Endodermal cell (in vitro differentiated cells): ENCODE measurements around the gene PRLHR. TPM values are rescaled to one million over a fixed set of nuclear protein-coding genes. Genes with fewer than 3 reads are reported as not detected.

ENCODE experiments used
- DNase-seq: peaks from one replicate; pipeline ENCODE4 v3.0.0-alpha.2; 2017
- H3K27ac ChIP-seq: 2 replicates; pipeline ENCODE4 v1.5.1; 2013; ENCODE audit warnings: mild to moderate bottlenecking, low read depth, low read length, moderate library complexity
- H3K27me3 ChIP-seq: 2 replicates; pipeline ENCODE4 v1.6.1; 2013; ENCODE audit warnings: mild to moderate bottlenecking, low read length, moderate library complexity; ENCODE audit not compliant: insufficient read depth, control insufficient read depth, poor library complexity, severe bottlenecking
- H3K36me3 ChIP-seq: 2 replicates; pipeline ENCODE4 v1.7.0; 2013; ENCODE audit warnings: mild to moderate bottlenecking, low read length, moderate library complexity; ENCODE audit not compliant: control insufficient read depth, insufficient read depth
- H3K4me1 ChIP-seq: one replicate; pipeline ENCODE4 v1.7.0; 2013; ENCODE audit warnings: low read length; ENCODE audit not compliant: control insufficient read depth, insufficient read depth
- H3K4me3 ChIP-seq: 2 replicates; pipeline ENCODE4 v1.5.1; 2013; ENCODE audit warnings: mild to moderate bottlenecking, low read length, moderate library complexity
- H3K9ac ChIP-seq: 2 replicates; pipeline ENCODE4 v1.6.1; 2013; ENCODE audit warnings: mild to moderate bottlenecking, low read length, moderate library complexity; ENCODE audit not compliant: poor library complexity, severe bottlenecking; ENCODE audit errors: extremely low read depth
- H3K9me3 ChIP-seq: 2 replicates; pipeline ENCODE4 v1.6.1; 2013; ENCODE audit warnings: mild to moderate bottlenecking, low read length, moderate library complexity; ENCODE audit not compliant: control insufficient read depth
- H3K27ac Mint-ChIP-seq: 2 replicates; pipeline ENCODE4 v1.8.0; 2020; ENCODE audit warnings: mixed read lengths
- H3K27me3 Mint-ChIP-seq: 2 replicates; pipeline ENCODE4 v1.8.0; 2021; ENCODE audit warnings: mild to moderate bottlenecking, mixed read lengths; ENCODE audit not compliant: insufficient read depth
- H3K36me3 Mint-ChIP-seq: 2 replicates; pipeline ENCODE4 v1.8.0; 2020; ENCODE audit warnings: low read depth, mixed read lengths
- H3K4me1 Mint-ChIP-seq: 2 replicates; pipeline ENCODE4 v1.8.0; 2020; ENCODE audit warnings: mixed read lengths
- H3K4me3 Mint-ChIP-seq: 2 replicates; pipeline ENCODE4 v1.8.0; 2020; ENCODE audit warnings: mild to moderate bottlenecking, moderate library complexity, mixed read lengths
- H3K9me3 Mint-ChIP-seq: 2 replicates; pipeline ENCODE4 v1.8.0; 2020; ENCODE audit warnings: mild to moderate bottlenecking, mixed read lengths
- CTCF ChIP-seq: fragments of 200-600 bp; sonication (generic); conservative IDR thresholded peaks from 2 replicates; pipeline ENCODE4 v1.5.0; 2021; ENCODE audit warnings: antibody characterized with exemption, mild to moderate bottlenecking
- WGBS, 2 experiments: methylation state at CpG; one replicate each; pipeline versions ENCODE4 v1.1.5 to v1.1.7; 2013; ENCODE audit warnings: missing lambda C conversion rate in 2 of 2, mixed read lengths in 1 of 2; ENCODE audit not compliant: insufficient coverage in 1 of 2, insufficient read length in 1 of 2; 5-methylcytosine and 5-hydroxymethylcytosine counted together
- total RNA-seq, 2 donors: library from RNA; stranded (reverse); fragmentation: NEBNext Ultra II Directional in 1 of 2; extraction: Animal tissue kit (Norgen Biotek cat#: 25700) in 1 of 2; gene quantifications; 2 replicates in 1 of 2; 3 replicates in 1 of 2; pipeline ENCODE4 v1.2.1, GENCODE V29; 2021

PRLHR gene
- total RNA-seq, 2 donors from 2014 or later: not detected

DNA sequence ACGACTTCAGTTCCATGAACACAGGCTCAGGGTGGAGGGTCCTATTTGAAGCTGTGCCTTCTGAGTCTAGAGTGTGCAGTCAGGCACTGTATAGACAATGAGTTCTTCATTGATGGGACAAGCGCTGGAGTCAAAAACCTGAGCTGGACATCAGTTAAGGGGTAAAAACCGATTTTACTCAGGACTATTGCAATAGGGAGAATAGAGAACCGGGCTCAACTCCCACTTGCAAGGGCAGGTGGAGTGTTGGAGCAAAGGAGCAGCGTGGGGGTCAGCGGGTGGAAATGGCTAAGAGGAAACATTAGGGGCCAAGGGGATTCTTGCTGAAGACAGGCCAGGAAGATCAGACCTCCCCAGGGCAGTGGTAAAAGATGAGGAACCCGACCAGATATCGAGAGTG, 28.5 kb downstream of the PRLHR start:
- Histone ChIP-seq H3K9ac (no peak overlapping the region), H3K36me3 (no peaks in the 10 kb centered on the region), H3K4me1 (no peaks in the 10 kb centered on the region), H3K27me3 (no peaks in the 10 kb centered on the region), H3K9me3 (no peaks in the 10 kb centered on the region), H3K4me3 (no peak overlapping the region), H3K27ac (no peak overlapping the region)
- TF ChIP-seq CTCF: no peak
- H3K36me3 Mint-ChIP-seq: no peaks in the 10 kb centered on the region
- H3K4me3 Mint-ChIP-seq: no peak overlapping the region
- no peaks in the 10 kb centered on the region for H3K4me1 Mint-ChIP-seq
- DNase-seq: no peak
- H3K27ac Mint-ChIP-seq: no peak overlapping the region
- 86 to 94% methylated on average over 5 to 8 of the region's 8 CpGs for WGBS, 2 experiments
- peaks cover 3% of the 10 kb centered on the region for H3K27me3 Mint-ChIP-seq
- peaks cover 2% of the 10 kb centered on the region for H3K9me3 Mint-ChIP-seq

- Histone ChIP-seq H3K4me3 (no peak overlapping the region), H3K27me3 (no peaks in the 10 kb centered on the region), H3K4me1 (no peaks in the 10 kb centered on the region), H3K9ac (no peak overlapping the region), H3K27ac (no peak overlapping the region), H3K36me3 (no peaks in the 10 kb centered on the region), H3K9me3 (no peaks in the 10 kb centered on the region)
- WGBS, 2 experiments: 87 to 97% methylated on average over 5 to 12 of the region's 12 CpGs
- no peaks in the 10 kb centered on the region for H3K4me1 Mint-ChIP-seq
- H3K36me3 Mint-ChIP-seq: no peaks in the 10 kb centered on the region
- H3K27ac Mint-ChIP-seq: no peak overlapping the region
- H3K9me3 Mint-ChIP-seq: peaks cover 5% of the 10 kb centered on the region
- peaks cover 3% of the 10 kb centered on the region for H3K27me3 Mint-ChIP-seq
- H3K4me3 Mint-ChIP-seq: no peak overlapping the region
- no peak for DNase-seq
- no peak for TF ChIP-seq CTCF
These were observed 30.0 kb downstream of the PRLHR start for GRCh38 chr10:118565301-118566075.

- H3K27me3 Mint-ChIP-seq: peaks cover 3% of the 10 kb centered on the region
- H3K27ac Mint-ChIP-seq: no peak overlapping the region
- 42 to 49% methylated on average over 3 to 6 of the region's 6 CpGs for WGBS, 2 experiments
- no peak overlapping the region for H3K27ac ChIP-seq
- peak; percentile 71 for TF ChIP-seq CTCF
- peak; percentile 88 for DNase-seq
- H3K9me3 Mint-ChIP-seq: peaks cover 5% of the 10 kb centered on the region
- H3K27me3 ChIP-seq: no peaks in the 10 kb centered on the region
- no peaks in the 10 kb centered on the region for H3K36me3 ChIP-seq
- no peaks in the 10 kb centered on the region for H3K4me1 ChIP-seq
- H3K4me3 ChIP-seq: no peak overlapping the region
- no peaks in the 10 kb centered on the region for H3K4me1 Mint-ChIP-seq
- no peak overlapping the region for H3K9ac ChIP-seq
- no peaks in the 10 kb centered on the region for H3K9me3 ChIP-seq
- H3K36me3 Mint-ChIP-seq: no peaks in the 10 kb centered on the region
- no peak overlapping the region for H3K4me3 Mint-ChIP-seq
These were observed 30.8 kb downstream of the PRLHR start for GRCh38 chr10:118564652-118565051.
